Chondrocyte (in vitro differentiated cells): ENCODE results near the gene PLEKHO1. TPM values are rescaled to one million over a fixed set of nuclear protein-coding genes. Genes with fewer than 3 reads are reported as not detected.
"Not testable (repeated sequence)": the region's sequence is repeated elsewhere in the genome, so short reads cannot be mapped to it uniquely, and the experiment has no call there.

Experiments
- DNase-seq: peaks from one replicate; pipeline ENCODE4 v3.0.0; 2021; ENCODE audit warnings: mixed read lengths, low spot score
- H3K27ac Mint-ChIP-seq: one replicate; pipeline ENCODE4 v1.8.0; 2021; ENCODE audit warnings: mild to moderate bottlenecking, moderate library complexity, mixed read lengths; ENCODE audit not compliant: unreplicated experiment
- H3K27me3 Mint-ChIP-seq: 2 replicates; pipeline ENCODE4 v1.8.0; 2021; ENCODE audit warnings: low read depth, mixed read lengths
- H3K36me3 Mint-ChIP-seq: 2 replicates; pipeline ENCODE4 v1.8.0; 2021; ENCODE audit warnings: low read depth, mixed read lengths
- H3K4me1 Mint-ChIP-seq: 2 replicates; pipeline ENCODE4 v1.8.0; 2021; ENCODE audit warnings: low read depth, mild to moderate bottlenecking, mixed read lengths
- H3K4me3 Mint-ChIP-seq: one replicate; pipeline ENCODE4 v1.8.0; 2021; ENCODE audit warnings: mild to moderate bottlenecking, moderate library complexity, mixed read lengths; ENCODE audit not compliant: unreplicated experiment
- H3K9me3 Mint-ChIP-seq: 2 replicates; pipeline ENCODE4 v1.8.0; 2021; ENCODE audit warnings: low read depth, mixed read lengths
- total RNA-seq: library from RNA; stranded (reverse); gene quantifications from 3 replicates; pipeline ENCODE4 v1.2.1, GENCODE V29; 2021
- TF ChIP-seq, protein P1 (sequence below): fragments of 200-600 bp; sonication (generic); IDR thresholded peaks from 2 replicates; pipeline ENCODE4 v1.5.0; 2021; ENCODE audit warnings: antibody characterized with exemption, mild to moderate bottlenecking, moderate library complexity

Gene PLEKHO1
- total RNA-seq, 1 donor from 2014 or later: 52.5 TPM

- Mint-ChIP-seq H3K4me3 (no peak overlapping the region), H3K27me3 (no peaks in the 10 kb centered on the region), H3K4me1 (no peaks in the 10 kb centered on the region), H3K36me3 (peaks cover 1% of the 10 kb centered on the region), H3K9me3 (no peaks in the 10 kb centered on the region), H3K27ac (no peak overlapping the region)
- TF ChIP-seq, protein P1, sequence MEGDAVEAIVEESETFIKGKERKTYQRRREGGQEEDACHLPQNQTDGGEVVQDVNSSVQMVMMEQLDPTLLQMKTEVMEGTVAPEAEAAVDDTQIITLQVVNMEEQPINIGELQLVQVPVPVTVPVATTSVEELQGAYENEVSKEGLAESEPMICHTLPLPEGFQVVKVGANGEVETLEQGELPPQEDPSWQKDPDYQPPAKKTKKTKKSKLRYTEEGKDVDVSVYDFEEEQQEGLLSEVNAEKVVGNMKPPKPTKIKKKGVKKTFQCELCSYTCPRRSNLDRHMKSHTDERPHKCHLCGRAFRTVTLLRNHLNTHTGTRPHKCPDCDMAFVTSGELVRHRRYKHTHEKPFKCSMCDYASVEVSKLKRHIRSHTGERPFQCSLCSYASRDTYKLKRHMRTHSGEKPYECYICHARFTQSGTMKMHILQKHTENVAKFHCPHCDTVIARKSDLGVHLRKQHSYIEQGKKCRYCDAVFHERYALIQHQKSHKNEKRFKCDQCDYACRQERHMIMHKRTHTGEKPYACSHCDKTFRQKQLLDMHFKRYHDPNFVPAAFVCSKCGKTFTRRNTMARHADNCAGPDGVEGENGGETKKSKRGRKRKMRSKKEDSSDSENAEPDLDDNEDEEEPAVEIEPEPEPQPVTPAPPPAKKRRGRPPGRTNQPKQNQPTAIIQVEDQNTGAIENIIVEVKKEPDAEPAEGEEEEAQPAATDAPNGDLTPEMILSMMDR: no peak
- DNase-seq: no peak
Measured at GRCh38 chr1:150127464-150127863, 22.3 kb upstream of the PLEKHO1 start.

- H3K27me3 Mint-ChIP-seq: no peaks in the 10 kb centered on the region
- H3K27ac Mint-ChIP-seq: no peak overlapping the region
- no peak overlapping the region for H3K4me3 Mint-ChIP-seq
- H3K36me3 Mint-ChIP-seq: peaks cover 1% of the 10 kb centered on the region
- no peaks in the 10 kb centered on the region for H3K4me1 Mint-ChIP-seq
- no peaks in the 10 kb centered on the region for H3K9me3 Mint-ChIP-seq
- DNase-seq: no peak
- TF ChIP-seq, protein P1: no peak
Measured at GRCh38 chr1:150127868-150128267, 21.8 kb upstream of the PLEKHO1 start.

GRCh38 chr1:150132372-150132771 is 17.3 kb upstream of the PLEKHO1 start:
- peaks cover 4% of the 10 kb centered on the region for H3K36me3 Mint-ChIP-seq
- H3K9me3 Mint-ChIP-seq: no peaks in the 10 kb centered on the region
- H3K27ac Mint-ChIP-seq: no peak overlapping the region
- no peak overlapping the region for H3K4me3 Mint-ChIP-seq
- H3K27me3 Mint-ChIP-seq: no peaks in the 10 kb centered on the region
- H3K4me1 Mint-ChIP-seq: no peaks in the 10 kb centered on the region
- no peak for DNase-seq
- TF ChIP-seq, protein P1: no peak

- no peak for DNase-seq
- Mint-ChIP-seq H3K4me1 (no peaks in the 10 kb centered on the region), H3K4me3 (no peak overlapping the region), H3K27me3 (no peaks in the 10 kb centered on the region), H3K9me3 (no peaks in the 10 kb centered on the region), H3K27ac (no peak overlapping the region), H3K36me3 (peaks cover 4% of the 10 kb centered on the region)
- TF ChIP-seq, protein P1: no peak
Measured at GRCh38 chr1:150134537-150134936, 15.2 kb upstream of the PLEKHO1 start.

GRCh38 chr1:150135400-150135799 is 14.3 kb upstream of the PLEKHO1 start:
- not testable (repeated sequence) for H3K27me3 Mint-ChIP-seq, DNase-seq, H3K27ac Mint-ChIP-seq, H3K36me3 Mint-ChIP-seq, H3K4me1 Mint-ChIP-seq, H3K4me3 Mint-ChIP-seq, H3K9me3 Mint-ChIP-seq

GRCh38 chr1:150138044-150138443 is 11.7 kb upstream of the PLEKHO1 start:
- H3K36me3 Mint-ChIP-seq: peaks cover 4% of the 10 kb centered on the region
- TF ChIP-seq, protein P1: no peak
- no peak for DNase-seq
- H3K27me3 Mint-ChIP-seq: no peaks in the 10 kb centered on the region
- H3K4me1 Mint-ChIP-seq: no peaks in the 10 kb centered on the region
- no peak overlapping the region for H3K4me3 Mint-ChIP-seq
- no peaks in the 10 kb centered on the region for H3K9me3 Mint-ChIP-seq
- no peak overlapping the region for H3K27ac Mint-ChIP-seq
